OCI-LY3 (cell line): Measurements from ENCODE around the gene CALD1.

Experiments used
- CTCF ChIP-seq: fragments of 200-600, 300-600 bp; sonication (generic); IDR thresholded peaks from 2 replicates; pipeline ENCODE4 v1.5.1; 2014; ENCODE audit warnings: antibody characterized with exemption, low read length, low read depth
- EZH2phosphoT487 ChIP-seq: fragments of 200-600 bp; shearing (Covaris generic); IDR thresholded peaks from 2 replicates; pipeline ENCODE4 v1.6.1; 2018; ENCODE audit warnings: antibody characterized with exemption, mixed run types, low read depth

DNA sequence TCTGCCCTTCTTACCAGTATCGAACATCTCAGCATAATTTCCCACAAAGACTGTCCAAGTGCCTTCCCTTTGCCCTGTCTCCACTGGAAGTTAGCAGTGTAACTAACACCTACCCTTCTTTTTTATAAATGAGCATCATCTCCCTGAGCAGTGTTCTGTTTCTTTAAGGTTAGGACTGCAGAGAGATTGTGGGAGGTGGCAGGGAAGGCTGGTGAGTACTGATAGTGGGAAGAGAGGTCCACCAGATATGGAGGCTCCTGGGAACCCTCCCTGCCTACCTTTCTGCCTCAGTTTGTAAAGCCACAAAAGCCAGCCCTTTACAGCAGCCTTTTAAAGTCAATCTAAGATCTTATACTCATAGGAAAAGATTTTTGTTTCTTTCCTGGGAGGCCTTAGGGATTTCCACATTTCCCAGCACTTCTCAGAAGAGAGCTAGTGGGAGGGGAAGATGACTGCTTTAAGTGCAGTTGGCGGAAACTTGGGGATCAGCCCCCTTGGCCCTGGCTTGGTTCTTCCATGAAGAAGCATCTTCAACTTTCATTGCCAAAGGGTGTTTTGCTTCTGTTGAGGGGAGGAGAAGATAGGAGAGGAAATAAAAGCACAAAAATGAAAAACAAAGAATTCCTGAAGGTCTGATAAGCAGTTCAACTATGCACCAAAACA lies 36.6 kb upstream of the CALD1 start:
- no peak for TF ChIP-seq CTCF
- no peak for TF ChIP-seq EZH2phosphoT487
